GM23338 (cell line): ENCODE data around the gene TMBIM1. TPM values are rescaled to one million over a fixed set of nuclear protein-coding genes. Genes with fewer than 3 reads are reported as not detected.

Source experiments
- ATAC-seq: fragments of 200-7000 bp; cut with Tn5 transposase; 3 replicates; pipeline ENCODE4 v1.9.1; 2020
- DNase-seq: peaks from one replicate; pipeline ENCODE4 v3.0.0-alpha.2; 2015; ENCODE audit warnings: low spot score
- H2AFZ ChIP-seq: fragments of 200-600 bp; sonication (generic); 2 replicates; pipeline ENCODE4 v1.8.0; 2016; ENCODE audit warnings: antibody characterized with exemption, mild to moderate bottlenecking, moderate library complexity
- H3F3A ChIP-seq: fragments of 200-600 bp; sonication (generic); replicated peaks from 2 replicates; pipeline ENCODE4 v1.8.0; 2017; ENCODE audit warnings: antibody characterized with exemption, mixed run types, low read depth
- H3K27ac ChIP-seq: fragments of 200-600 bp; sonication (generic); 2 replicates; pipeline ENCODE4 v1.6.1; 2016; ENCODE audit warnings: low read depth
- H3K27me3 ChIP-seq: fragments of 200-600 bp; sonication (generic); 2 replicates; pipeline ENCODE4 v1.8.0; 2016; ENCODE audit warnings: mild to moderate bottlenecking, mixed run types, moderate library complexity; ENCODE audit not compliant: insufficient read depth
- H3K36me3 ChIP-seq: fragments of 200-600 bp; sonication (generic); 2 replicates; pipeline ENCODE4 v1.8.0; 2016; ENCODE audit warnings: mild to moderate bottlenecking; ENCODE audit not compliant: insufficient read depth
- H3K4me1 ChIP-seq: fragments of 200-600 bp; sonication (generic); 2 replicates; pipeline ENCODE4 v1.8.0; 2016; ENCODE audit warnings: mild to moderate bottlenecking, moderate library complexity; ENCODE audit not compliant: insufficient read depth
- H3K4me2 ChIP-seq: fragments of 200-600 bp; sonication (generic); 2 replicates; pipeline ENCODE4 v1.7.1; 2017; ENCODE audit warnings: mixed run types
- H3K4me3 ChIP-seq: fragments of 200-600 bp; sonication (generic); 2 replicates; pipeline ENCODE4 v1.6.1; 2016; ENCODE audit warnings: mixed run types
- H3K79me2 ChIP-seq: fragments of 200-600 bp; sonication (generic); replicated peaks from 2 replicates; pipeline ENCODE4 v1.8.0; 2017; ENCODE audit warnings: mild to moderate bottlenecking; ENCODE audit not compliant: insufficient read depth
- H3K9me2 ChIP-seq: fragments of 200-600 bp; sonication (generic); 2 replicates; pipeline ENCODE4 v1.8.0; 2017; ENCODE audit not compliant: insufficient read depth
- H4K20me1 ChIP-seq: fragments of 200-600 bp; sonication (generic); replicated peaks from 2 replicates; pipeline ENCODE4 v1.8.0; 2017; ENCODE audit warnings: mild to moderate bottlenecking; ENCODE audit not compliant: insufficient read depth
- H3K27ac Mint-ChIP-seq: 2 replicates; pipeline ENCODE4 v1.8.0; 2020; ENCODE audit warnings: inconsistent platforms, mild to moderate bottlenecking, moderate library complexity, mixed read lengths
- H3K27me3 Mint-ChIP-seq: 3 replicates; pipeline ENCODE4 v1.8.0; 2022; ENCODE audit warnings: low read depth, mild to moderate bottlenecking, moderate library complexity, mixed read lengths, inconsistent platforms; ENCODE audit not compliant: insufficient read depth, poor library complexity
- H3K36me3 Mint-ChIP-seq: 3 replicates; pipeline ENCODE4 v1.8.0; 2021; ENCODE audit warnings: low read depth, mild to moderate bottlenecking, inconsistent platforms, moderate library complexity, mixed read lengths
- H3K4me1 Mint-ChIP-seq: 3 replicates; pipeline ENCODE4 v1.8.0; 2020; ENCODE audit warnings: mild to moderate bottlenecking, inconsistent platforms, mixed read lengths
- H3K4me3 Mint-ChIP-seq: 3 replicates; pipeline ENCODE4 v1.8.0; 2021; ENCODE audit warnings: moderate library complexity, mild to moderate bottlenecking, inconsistent platforms, mixed read lengths
- H3K9me3 Mint-ChIP-seq: 3 replicates; pipeline ENCODE4 v1.8.0; 2020; ENCODE audit warnings: moderate library complexity, mild to moderate bottlenecking, inconsistent platforms, mixed read lengths
- CREB1 ChIP-seq: fragments of 250-450 bp; sonication (Bioruptor Pico); IDR thresholded peaks from 2 replicates; pipeline ENCODE4 v1.5.0; 2020; ENCODE audit warnings: low read depth, mild to moderate bottlenecking, moderate library complexity
- CTCF ChIP-seq, 2 experiments: fragments of 200-600 bp in 1 of 2; sonication (generic) in 1 of 2; conservative IDR thresholded peaks; 2 replicates each; pipeline versions ENCODE4 v1.5.1 to v1.6.1; 2016 to 2017; ENCODE audit warnings: antibody characterized with exemption in 2 of 2, low read depth in 2 of 2, mild to moderate bottlenecking in 2 of 2, moderate library complexity in 1 of 2
- JUNB ChIP-seq: IDR thresholded peaks from one replicate; pipeline ENCODE4 v1.6.1; 2016; ENCODE audit warnings: antibody characterized with exemption; ENCODE audit not compliant: unreplicated experiment
- ZNF114 ChIP-seq: fragments of 250-450 bp; sonication (Bioruptor Pico); IDR thresholded peaks from 2 replicates; pipeline ENCODE4 v1.5.0; 2020; ENCODE audit warnings: mild to moderate bottlenecking, moderate library complexity
- ZNF462 ChIP-seq: fragments of 250-450 bp; sonication (Bioruptor Pico); IDR thresholded peaks from 2 replicates; pipeline ENCODE4 v1.5.0; 2020; ENCODE audit warnings: mild to moderate bottlenecking, moderate library complexity
- polyA plus RNA-seq: library from polyadenylated mRNA; unstranded; fragments of >200 nt; fragmentation: Nextera tagmentation; extraction: Ambion mirVana; gene quantifications from 2 replicates; pipeline ENCODE4 v1.2.1, GENCODE V29; 2016
- total RNA-seq: library from RNA; depleted of rRNA; stranded (reverse); fragments of >200 nt; shearing (Covaris generic); gene quantifications from 2 replicates; pipeline ENCODE4 v1.2.3, GENCODE V29; 2014

The TMBIM1 gene
- total and polyA plus RNA-seq, 2 experiments from 2014 or later, result 12.0 to 20.8 TPM

GRCh38 chr2:218262631-218263586 lies 29.4 kb downstream of the TMBIM1 start:
- H3K27ac Mint-ChIP-seq, result no peak overlapping the region
- H3K9me2 ChIP-seq, result no peaks in the 10 kb centered on the region
- H3K36me3 ChIP-seq, result no peaks in the 10 kb centered on the region

GRCh38 chr2:218262237-218262600 lies 30.1 kb downstream of the TMBIM1 start:
- peaks cover 33% of the 10 kb centered on the region for H3K4me1 Mint-ChIP-seq
- Histone ChIP-seq H3K27ac (no peak overlapping the region), H3K9me2 (no peaks in the 10 kb centered on the region), H3K4me3 (no peak overlapping the region), H3K79me2 (no peaks in the 10 kb centered on the region), H3K4me2 (no peak overlapping the region), H3K4me1 (peaks cover 29% of the 10 kb centered on the region), H3K27me3 (no peaks in the 10 kb centered on the region), H4K20me1 (no peaks in the 10 kb centered on the region), H2AFZ (no peak overlapping the region), H3K36me3 (no peaks in the 10 kb centered on the region), H3F3A (peaks cover 7% of the 10 kb centered on the region)
- H3K4me3 Mint-ChIP-seq, result no peak overlapping the region
- H3K27me3 Mint-ChIP-seq, result peaks cover 19% of the 10 kb centered on the region
- no peak for TF ChIP-seq CREB1 (CRISPR knock-in tag)
- TF ChIP-seq ZNF462 (CRISPR knock-in tag), result no peak
- TF ChIP-seq JUNB, result no peak
- TF ChIP-seq CTCF (conservative IDR thresholded peaks at IDR 0.05; ENCODE audit: low read depth in 2 of 2), result no peak
- no peak overlapping the region for H3K27ac Mint-ChIP-seq
- peaks cover 33% of the 10 kb centered on the region for H3K36me3 Mint-ChIP-seq
- ATAC-seq, result no peak
- no peaks in the 10 kb centered on the region for H3K9me3 Mint-ChIP-seq
- DNase-seq, result no peak

More at GRCh38 chr2:218262631-218263586, 29.4 kb downstream of the TMBIM1 start:
- ATAC-seq (no peak), DNase-seq (no peak)
- Histone ChIP-seq H2AFZ (no peak overlapping the region), H3K79me2 (no peaks in the 10 kb centered on the region), H3K4me3 (no peak overlapping the region), H4K20me1 (no peaks in the 10 kb centered on the region), H3F3A (peaks cover 7% of the 10 kb centered on the region; the same call in 1 of the 2 replicates), H3K4me2 (no peak overlapping the region), H3K27me3 (no peaks in the 10 kb centered on the region), H3K27ac (no peak overlapping the region), H3K4me1 (peaks cover 29% of the 10 kb centered on the region)
- Mint-ChIP-seq H3K4me1 (peaks cover 28% of the 10 kb centered on the region), H3K4me3 (no peak overlapping the region), H3K27me3 (peaks cover 13% of the 10 kb centered on the region), H3K9me3 (no peaks in the 10 kb centered on the region), H3K36me3 (peaks cover 39% of the 10 kb centered on the region)
- no peak for TF ChIP-seq ZNF114 (CRISPR knock-in tag)
- no peak for TF ChIP-seq CREB1 (CRISPR knock-in tag)
